GM21619 (cell line): ENCODE measurements around the gene SUPT4H1.

Experiments
- ATAC-seq: cut with Tn5 transposase; IDR thresholded peaks from one replicate; pipeline ENCODE4 v1.9.1; 2021; ENCODE audit not compliant: unreplicated experiment

The SUPT4H1 gene

DNA sequence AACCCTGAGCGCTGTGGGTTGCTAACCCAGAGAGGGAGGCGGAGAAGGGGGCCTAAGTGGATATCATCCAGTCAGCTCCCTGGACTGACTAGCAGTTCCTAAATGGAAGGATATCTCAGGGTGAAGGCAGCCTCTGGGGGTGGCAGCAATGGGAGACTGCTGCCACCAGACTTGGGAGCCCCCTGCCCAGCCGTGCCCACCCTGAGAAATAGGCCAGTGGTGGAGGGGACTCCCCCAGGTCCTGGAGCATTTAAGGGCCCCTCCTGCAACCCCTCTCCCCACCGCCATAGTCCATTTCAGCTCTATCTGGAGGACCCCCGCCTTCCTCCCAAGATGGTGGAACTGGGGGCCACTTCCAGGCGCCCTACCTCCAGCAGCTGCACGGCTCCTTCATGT lies 31.8 kb downstream of the SUPT4H1 start:
- no peak for ATAC-seq

DNA sequence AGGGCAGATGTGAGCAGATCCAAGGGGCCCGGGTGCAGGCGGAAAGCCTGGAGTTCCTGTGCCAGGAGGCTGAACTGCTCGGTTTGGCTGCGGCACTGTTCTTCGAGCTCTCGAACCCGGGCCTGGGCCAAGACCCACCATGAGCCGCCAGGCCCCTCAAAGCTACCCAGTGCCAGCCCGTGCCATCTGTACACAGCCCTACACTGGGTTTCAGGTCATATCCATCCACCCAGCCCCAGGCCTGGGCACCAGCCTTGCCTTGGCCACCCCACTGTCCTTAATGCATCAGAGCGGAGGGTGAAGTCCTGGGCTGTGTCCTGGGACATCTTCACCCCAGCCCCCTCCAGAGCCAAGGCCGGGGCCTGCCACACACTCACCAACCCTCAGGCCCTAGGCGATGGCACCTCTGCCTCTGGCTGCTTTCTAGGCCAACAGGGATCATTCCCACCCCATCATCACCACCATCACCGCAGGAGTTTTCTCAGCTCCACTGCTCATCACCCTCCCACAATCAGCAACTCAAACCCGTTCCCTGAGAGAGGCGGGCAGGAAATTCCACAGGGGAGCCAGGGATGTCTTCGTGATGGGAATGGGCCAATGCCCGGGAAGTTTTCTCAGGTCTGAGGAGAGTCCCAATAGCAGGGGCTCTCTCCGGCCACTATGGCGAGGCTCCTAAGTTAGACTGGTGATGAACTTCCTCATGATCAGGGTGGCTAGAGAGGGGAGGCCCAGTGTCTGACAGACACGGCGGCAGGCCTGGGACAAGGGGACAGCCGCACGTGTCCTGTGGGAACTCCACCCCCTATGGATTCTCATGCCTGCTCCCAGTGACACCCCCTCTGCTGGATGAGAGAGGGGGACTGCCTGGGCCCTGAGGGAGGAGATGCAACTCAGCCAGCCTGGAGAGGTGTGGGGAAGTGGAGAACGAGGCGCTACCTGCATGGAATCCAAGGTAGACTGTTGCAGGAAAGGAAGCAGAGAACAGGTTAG lies 32.5 kb downstream of the SUPT4H1 start:
- ATAC-seq = no peak

GRCh38 chr17:58318627-58319172 lies 33.3 kb downstream of the SUPT4H1 start:
- no peak for ATAC-seq

- no peak for ATAC-seq
Measured at GRCh38 chr17:58318065-58318481, 33.9 kb downstream of the SUPT4H1 start.

- peak; percentile 82 for ATAC-seq
Measured at GRCh38 chr17:58317421-58318064, 34.5 kb downstream of the SUPT4H1 start.

DNA sequence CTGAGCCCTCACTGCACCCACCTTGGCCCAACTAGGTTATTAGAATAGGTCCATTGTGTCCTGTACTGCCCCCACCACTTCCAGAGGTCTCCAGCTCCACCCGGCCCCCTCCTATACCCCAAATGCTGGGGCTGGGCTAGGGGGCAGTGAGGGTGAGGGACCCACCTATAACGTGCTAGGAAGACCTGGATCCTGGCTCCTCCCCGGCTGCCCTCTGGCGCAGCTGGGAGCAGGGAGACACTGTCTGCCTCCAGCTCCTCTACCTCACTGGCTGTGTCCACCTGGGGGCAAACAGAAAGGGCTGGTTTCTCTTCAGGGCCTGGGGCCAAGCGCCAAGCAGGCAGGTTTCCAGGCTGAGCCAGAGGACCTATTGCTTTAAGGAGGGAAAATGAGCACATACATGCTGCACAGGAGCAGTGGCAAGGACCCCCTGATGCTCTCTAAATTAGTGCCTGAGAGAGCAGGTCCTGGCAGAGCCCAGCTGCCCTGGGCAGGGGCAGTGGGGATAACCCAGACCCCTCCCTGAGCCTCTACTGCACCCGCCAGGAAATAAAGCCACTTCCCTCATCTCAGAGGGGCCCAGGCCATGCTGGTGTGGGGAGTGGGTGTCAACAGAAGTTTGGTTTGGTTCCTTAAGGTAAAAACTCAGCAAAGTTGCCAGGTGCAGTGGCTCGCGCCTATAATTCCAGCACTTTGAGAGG lies 35.6 kb downstream of the SUPT4H1 start:
- ATAC-seq = no peak

- no peak for ATAC-seq
Measured at GRCh38 chr17:58315750-58316149, 36.3 kb downstream of the SUPT4H1 start.

DNA sequence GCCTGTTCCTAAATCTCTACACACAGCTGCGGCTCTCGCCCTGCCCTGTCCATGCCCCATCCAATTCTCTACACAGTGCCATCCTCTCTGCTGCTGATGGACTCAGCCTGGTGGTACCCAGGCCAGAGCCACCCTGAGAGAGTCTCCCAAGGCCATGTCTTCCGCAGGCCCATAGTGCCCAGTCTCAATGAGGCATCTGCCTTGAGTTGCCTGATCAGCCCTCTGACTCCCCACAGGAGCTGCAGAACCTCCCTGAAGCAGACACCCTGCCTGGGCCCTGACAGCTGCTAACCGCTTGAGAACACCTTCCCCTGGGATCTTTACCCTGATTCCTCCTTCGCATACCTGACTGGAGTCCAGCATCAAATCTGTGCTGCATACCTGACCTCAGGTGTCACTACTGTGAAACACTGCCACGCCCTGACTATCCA lies 36.7 kb downstream of the SUPT4H1 start:
- no peak for ATAC-seq

DNA sequence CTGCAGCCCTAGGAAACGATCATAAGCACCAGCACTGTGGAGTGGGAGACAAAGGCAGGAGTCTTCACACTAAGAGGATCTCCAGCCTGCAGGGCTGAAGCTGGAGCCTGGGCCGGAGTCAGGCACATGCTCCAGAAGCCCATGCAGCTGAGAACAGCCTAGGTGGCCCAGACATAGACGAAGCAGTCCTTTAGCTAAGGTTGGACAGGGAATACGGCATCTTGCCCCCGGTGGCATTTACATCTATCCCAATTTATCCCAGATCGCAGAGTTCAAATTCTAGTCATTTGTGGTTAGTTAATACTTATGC lies 37.3 kb downstream of the SUPT4H1 start:
- no peak for ATAC-seq

GRCh38 chr17:58313815-58314705 lies 37.9 kb downstream of the SUPT4H1 start:
- ATAC-seq = no peak

DNA sequence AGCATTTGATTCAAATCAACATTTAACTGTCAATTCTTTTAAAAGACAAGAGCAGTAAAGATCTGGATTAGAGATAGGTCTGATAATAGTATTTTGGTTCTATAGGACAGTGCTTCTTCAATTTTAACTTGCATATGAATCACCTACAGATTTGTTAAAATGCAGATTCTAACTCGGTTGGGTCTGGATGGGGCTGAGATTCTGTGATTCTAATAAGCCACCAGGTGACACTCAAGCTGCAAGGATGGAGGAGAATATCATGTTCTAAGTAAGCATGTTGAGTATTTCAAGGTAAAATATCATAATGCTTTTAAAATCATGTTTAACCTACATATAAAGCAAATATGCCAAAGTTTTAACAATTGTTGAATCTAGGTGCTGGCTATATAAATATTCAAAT lies 39.2 kb downstream of the SUPT4H1 start:
- no peak for ATAC-seq

DNA sequence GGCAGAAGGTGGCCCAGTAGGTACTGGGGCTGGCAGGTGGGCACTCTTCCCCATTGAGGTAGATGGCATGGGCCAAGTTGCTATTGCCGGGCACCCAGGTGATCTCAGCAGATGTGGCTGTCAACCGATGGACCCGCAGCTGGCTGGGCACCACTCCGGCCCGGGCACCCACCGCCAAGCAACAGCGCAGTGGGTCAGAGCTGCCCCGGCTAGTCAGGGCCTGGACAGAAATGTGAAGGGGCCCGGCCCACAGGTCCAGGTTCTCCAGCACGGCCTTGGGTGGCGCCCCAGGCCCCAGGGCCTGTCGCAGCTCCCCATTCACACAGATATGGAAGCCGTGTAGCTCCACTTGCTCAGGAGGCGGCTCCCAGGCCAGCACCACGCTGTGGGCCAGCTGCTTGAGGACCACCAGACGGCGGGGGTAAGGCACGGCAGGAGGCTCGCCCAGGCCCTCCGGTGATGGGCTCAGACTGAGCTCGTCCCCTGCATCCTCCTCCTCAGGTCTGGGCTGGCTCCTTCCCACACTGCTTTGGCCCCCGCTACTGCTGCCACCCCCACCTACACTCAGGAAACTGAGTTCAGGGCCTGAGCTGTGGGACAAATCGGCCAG lies 39.9 kb downstream of the SUPT4H1 start:
- ATAC-seq = no peak

DNA sequence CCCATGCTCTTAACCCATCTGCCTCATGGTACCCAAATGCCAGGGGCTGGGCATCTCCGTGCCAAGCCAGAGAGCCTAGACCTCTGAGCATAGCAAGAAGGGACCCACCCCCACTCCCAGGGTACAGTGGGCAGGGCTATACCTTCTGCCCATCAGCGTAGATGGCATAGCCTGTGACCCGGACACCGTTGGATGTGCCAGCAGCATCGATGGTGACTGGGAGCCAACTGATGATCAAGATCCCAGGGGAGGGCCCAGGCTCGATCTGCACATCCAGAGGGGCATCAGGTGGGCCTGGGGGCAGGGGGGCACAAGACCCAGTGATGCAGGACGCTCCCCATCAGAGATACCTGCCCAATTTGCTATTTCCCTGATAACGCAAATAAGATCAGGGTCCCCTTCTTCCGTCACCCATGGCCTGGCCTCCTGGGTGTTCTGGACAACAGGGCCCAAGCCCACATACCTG lies 40.5 kb downstream of the SUPT4H1 start:
- ATAC-seq = no peak

DNA sequence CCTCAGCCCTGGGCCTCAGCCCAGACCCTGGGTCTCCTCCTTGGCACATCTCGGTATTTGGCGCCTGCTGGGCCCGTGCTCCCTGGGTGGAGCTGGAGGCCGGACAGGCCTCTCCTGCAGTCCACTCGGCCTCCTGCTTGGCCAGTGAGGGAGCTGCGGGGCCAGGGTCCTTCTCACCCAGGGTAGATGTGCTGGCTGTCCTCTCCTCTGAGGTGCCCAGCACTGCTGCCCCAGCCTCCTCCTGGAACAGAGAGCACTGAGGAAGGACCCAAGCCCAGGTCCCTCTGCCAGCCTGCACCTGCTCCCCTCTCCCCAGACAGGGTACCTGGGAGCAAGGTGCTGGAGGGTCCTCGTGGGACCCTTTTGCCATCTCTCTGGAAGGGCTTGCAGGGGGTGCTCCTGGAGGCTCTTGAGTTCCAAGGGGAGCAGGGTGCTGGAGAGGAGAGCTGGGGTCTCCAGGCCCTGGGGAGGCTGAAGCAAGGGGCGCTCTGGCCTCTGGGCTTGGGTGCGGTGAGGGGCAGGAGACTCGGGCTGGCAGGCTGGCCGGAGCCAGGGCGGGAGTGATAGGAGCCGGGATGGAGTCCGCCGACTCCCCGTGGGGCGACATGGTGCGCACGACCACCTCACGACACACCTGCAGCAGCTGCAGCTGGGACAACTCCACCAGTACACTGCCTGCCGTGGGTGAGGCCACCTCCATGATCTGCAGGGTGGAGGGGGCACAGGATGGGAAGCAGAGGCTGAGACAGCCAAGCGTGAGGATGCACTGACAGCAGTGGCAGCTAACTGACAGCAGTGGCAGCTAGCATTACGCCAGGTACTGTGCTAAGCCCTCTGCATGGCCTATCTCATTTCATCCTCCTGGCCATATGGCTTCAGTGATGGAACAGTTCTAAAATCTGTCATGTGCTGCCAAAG lies 41.2 kb downstream of the SUPT4H1 start:
- no peak for ATAC-seq

- ATAC-seq = no peak
Measured at GRCh38 chr17:58309918-58310259, 42.1 kb downstream of the SUPT4H1 start.

GRCh38 chr17:58308985-58309917 lies 42.8 kb downstream of the SUPT4H1 start:
- ATAC-seq = no peak

GRCh38 chr17:58308173-58308984 lies 43.6 kb downstream of the SUPT4H1 start:
- no peak for ATAC-seq
